Caco-2 (cell line): ENCODE measurements around the gene GOLGA7B. TPM values are rescaled to one million over a fixed set of nuclear protein-coding genes. Genes with fewer than 3 reads are reported as not detected.

Experiments used
- BruUV-seq: library from RNA; stranded (reverse); fragments of 400-500 nt; replicated peaks from 2 replicates; lab custom pipeline; 2021; lab: Mats Ljungman, UMichigan
- CTCF ChIA-PET: fragments of 300-600 bp; sonication (Branson Sonifier 250); formaldehyde crosslinking; loops from one replicate; lab custom pipeline; 2022; ENCODE audit warnings: antibody characterized with exemption; lab: Charles Lee
- POLR2A ChIA-PET: fragments of 300-600 bp; sonication (Branson Sonifier 250); formaldehyde crosslinking; loops from one replicate; lab custom pipeline; 2022; ENCODE audit warnings: antibody characterized with exemption; lab: Charles Lee
- DNase-seq, 2 experiments: peaks; one replicate each; pipeline versions ENCODE4 v3.0.0 to v3.0.0-alpha.2; 2020 to 2022
- H3K27me3 ChIP-seq: replicated peaks from 2 replicates; pipeline ENCODE4 v1.6.0; 2011; ENCODE audit warnings: low read length; ENCODE audit not compliant: control insufficient read depth, insufficient read depth
- H3K36me3 ChIP-seq: 2 replicates; pipeline ENCODE4 v1.5.1; 2011; ENCODE audit warnings: low read length; ENCODE audit not compliant: control insufficient read depth, insufficient read depth
- H3K4me1 ChIP-seq: fragments of 250-450 bp; sonication (Bioruptor Pico); 2 replicates; pipeline ENCODE4 v1.5.1; 2020; ENCODE audit warnings: mild to moderate bottlenecking
- H3K4me3 ChIP-seq: 2 replicates; pipeline ENCODE4 v1.5.1; 2011; ENCODE audit warnings: low read depth, mild to moderate bottlenecking, control low read depth, low read length
- H3K9me3 ChIP-seq: fragments of 250-450 bp; sonication (Bioruptor Pico); 2 replicates; pipeline ENCODE4 v1.5.1; 2020; ENCODE audit warnings: mild to moderate bottlenecking, moderate library complexity
- H3K27ac Mint-ChIP-seq: one replicate; pipeline ENCODE4 v1.8.0; 2022; ENCODE audit warnings: mixed read lengths; ENCODE audit not compliant: unreplicated experiment
- H3K27me3 Mint-ChIP-seq: one replicate; pipeline ENCODE4 v1.8.0; 2022; ENCODE audit warnings: mixed read lengths; ENCODE audit not compliant: insufficient read depth, unreplicated experiment
- H3K36me3 Mint-ChIP-seq: one replicate; pipeline ENCODE4 v1.8.0; 2022; ENCODE audit warnings: mild to moderate bottlenecking, mixed read lengths; ENCODE audit not compliant: insufficient read depth, unreplicated experiment
- H3K4me1 Mint-ChIP-seq: one replicate; pipeline ENCODE4 v1.8.0; 2022; ENCODE audit warnings: low read depth, mixed read lengths; ENCODE audit not compliant: unreplicated experiment
- H3K4me3 Mint-ChIP-seq: one replicate; pipeline ENCODE4 v1.8.0; 2022; ENCODE audit warnings: mild to moderate bottlenecking, moderate library complexity, mixed read lengths; ENCODE audit not compliant: unreplicated experiment
- H3K9me3 Mint-ChIP-seq: one replicate; pipeline ENCODE4 v1.8.0; 2022; ENCODE audit warnings: mixed read lengths; ENCODE audit not compliant: unreplicated experiment
- intact Hi-C: fragments of 100-400 bp; cut with micrococcal nuclease; formaldehyde crosslinking; loops from one replicate; pipeline ENCODE4 v1.10.0; 2022; ENCODE audit not compliant: unreplicated experiment
- total RNA-seq: library from RNA; stranded (reverse); gene quantifications from 2 replicates; pipeline ENCODE4 v1.2.3, GENCODE V29; 2022
- TF ChIP-seq, protein P1 (sequence below), 2 experiments: fragments of 200-600 bp in 1 of 2; IDR thresholded peaks; 1 replicate in 1 of 2; 2 replicates in 1 of 2; pipeline versions ENCODE4 v1.5.1 to v1.8.0; 2011 to 2022; ENCODE audit warnings: antibody characterized with exemption in 1 of 2, control low read depth in 1 of 2, inconsistent platforms in 1 of 2, low read depth in 1 of 2, low read length in 1 of 2, mild to moderate bottlenecking in 1 of 2, moderate library complexity in 1 of 2; ENCODE audit not compliant: insufficient read depth in 1 of 2, severe bottlenecking in 1 of 2, unreplicated experiment in 1 of 2

The GOLGA7B gene
- total RNA-seq, 1 experiment from 2014 or later = 0.36 TPM

DNA sequence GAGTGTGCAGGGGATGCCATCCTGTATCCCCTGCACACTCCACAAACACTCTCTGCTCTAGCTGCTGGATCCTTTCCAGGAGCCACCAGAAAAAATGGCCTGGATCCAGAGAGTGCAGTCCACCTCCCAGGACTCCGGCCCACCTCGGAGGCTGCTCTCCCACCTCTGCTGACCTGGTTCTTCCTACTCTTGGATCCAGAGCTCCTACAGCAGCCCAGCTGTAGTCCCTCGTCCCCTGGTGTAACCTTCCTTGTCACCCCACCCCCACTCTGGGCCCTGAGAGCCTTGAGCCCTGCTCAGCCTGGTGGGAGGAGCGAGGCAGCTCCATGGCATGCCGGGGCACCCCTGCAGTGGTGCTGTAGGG lies 54.4 kb downstream of the GOLGA7B start:
- Histone ChIP-seq H3K4me1 (no peaks in the 10 kb centered on the region), H3K27me3 (peaks cover 3% of the 10 kb centered on the region), H3K36me3 (no peaks in the 10 kb centered on the region), H3K9me3 (no peaks in the 10 kb centered on the region), H3K4me3 (no peak overlapping the region)
- POLR2A ChIA-PET = interaction anchor here (0.5 kb wide), 1 partner anchor 9 kb away, joined by 3 read pairs; no protein-coding TSS in a partner anchor
- intact Hi-C loops = no loop called here
- Mint-ChIP-seq H3K4me1 (no peaks in the 10 kb centered on the region), H3K4me3 (no peak overlapping the region), H3K27ac (no peak overlapping the region), H3K36me3 (no peaks in the 10 kb centered on the region), H3K9me3 (no peaks in the 10 kb centered on the region), H3K27me3 (peaks cover 30% of the 10 kb centered on the region)
- TF ChIP-seq, protein P1, sequence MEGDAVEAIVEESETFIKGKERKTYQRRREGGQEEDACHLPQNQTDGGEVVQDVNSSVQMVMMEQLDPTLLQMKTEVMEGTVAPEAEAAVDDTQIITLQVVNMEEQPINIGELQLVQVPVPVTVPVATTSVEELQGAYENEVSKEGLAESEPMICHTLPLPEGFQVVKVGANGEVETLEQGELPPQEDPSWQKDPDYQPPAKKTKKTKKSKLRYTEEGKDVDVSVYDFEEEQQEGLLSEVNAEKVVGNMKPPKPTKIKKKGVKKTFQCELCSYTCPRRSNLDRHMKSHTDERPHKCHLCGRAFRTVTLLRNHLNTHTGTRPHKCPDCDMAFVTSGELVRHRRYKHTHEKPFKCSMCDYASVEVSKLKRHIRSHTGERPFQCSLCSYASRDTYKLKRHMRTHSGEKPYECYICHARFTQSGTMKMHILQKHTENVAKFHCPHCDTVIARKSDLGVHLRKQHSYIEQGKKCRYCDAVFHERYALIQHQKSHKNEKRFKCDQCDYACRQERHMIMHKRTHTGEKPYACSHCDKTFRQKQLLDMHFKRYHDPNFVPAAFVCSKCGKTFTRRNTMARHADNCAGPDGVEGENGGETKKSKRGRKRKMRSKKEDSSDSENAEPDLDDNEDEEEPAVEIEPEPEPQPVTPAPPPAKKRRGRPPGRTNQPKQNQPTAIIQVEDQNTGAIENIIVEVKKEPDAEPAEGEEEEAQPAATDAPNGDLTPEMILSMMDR (IDR thresholded peaks at IDR 0.05; ENCODE audit: insufficient read depth in 1 of 2, low read depth in 1 of 2, low read length in 1 of 2, severe bottlenecking in 1 of 2, unreplicated experiment in 1 of 2) = no peak
- CTCF ChIA-PET = interaction anchor here (1.5 kb wide), 1 partner anchor 11 kb away, joined by 3 read pairs; no protein-coding TSS in a partner anchor
- DNase-seq = no peak
- no TSS peak for BruUV-seq

DNA sequence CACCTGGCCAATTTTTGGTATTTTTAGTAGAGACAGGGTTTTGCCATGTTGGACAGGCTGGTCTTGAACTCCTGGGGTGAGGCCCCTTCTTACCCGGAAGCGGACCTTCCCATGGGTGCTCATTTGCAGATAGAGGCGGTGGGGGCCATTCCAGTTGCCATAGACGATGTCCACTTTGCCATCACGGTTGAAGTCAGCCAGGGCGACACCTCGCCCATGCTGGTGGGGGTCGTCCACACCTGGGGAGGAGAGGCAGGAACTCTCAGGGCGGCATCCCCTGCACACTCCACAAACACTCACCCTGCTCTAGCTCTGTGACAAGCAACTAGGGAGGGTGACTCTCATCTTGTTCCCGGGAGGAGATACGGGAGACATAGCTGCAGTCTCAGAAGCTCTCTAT lies 54.9 kb downstream of the GOLGA7B start:
- no peaks in the 10 kb centered on the region for H3K9me3 ChIP-seq
- Mint-ChIP-seq H3K36me3 (no peaks in the 10 kb centered on the region), H3K27ac (no peak overlapping the region), H3K27me3 (peaks cover 30% of the 10 kb centered on the region), H3K4me1 (no peaks in the 10 kb centered on the region), H3K4me3 (no peak overlapping the region), H3K9me3 (no peaks in the 10 kb centered on the region)
- ChIA-PET POLR2A (no interaction called here), CTCF (interaction anchor here (0.7 kb wide), 2 partner anchors 11 to 172 kb away, joined by 4 to 7 read pairs; no protein-coding TSS in a partner anchor)
- H3K4me3 ChIP-seq = no peak overlapping the region
- no TSS peak for BruUV-seq
- intact Hi-C loops = no loop called here
- H3K36me3 ChIP-seq = no peaks in the 10 kb centered on the region
- DNase-seq = no peak
- TF ChIP-seq, protein P1 (IDR thresholded peaks at IDR 0.05; ENCODE audit: insufficient read depth in 1 of 2, low read depth in 1 of 2, low read length in 1 of 2, severe bottlenecking in 1 of 2, unreplicated experiment in 1 of 2) = no peak
- no peaks in the 10 kb centered on the region for H3K4me1 ChIP-seq
- peaks cover 3% of the 10 kb centered on the region for H3K27me3 ChIP-seq

DNA sequence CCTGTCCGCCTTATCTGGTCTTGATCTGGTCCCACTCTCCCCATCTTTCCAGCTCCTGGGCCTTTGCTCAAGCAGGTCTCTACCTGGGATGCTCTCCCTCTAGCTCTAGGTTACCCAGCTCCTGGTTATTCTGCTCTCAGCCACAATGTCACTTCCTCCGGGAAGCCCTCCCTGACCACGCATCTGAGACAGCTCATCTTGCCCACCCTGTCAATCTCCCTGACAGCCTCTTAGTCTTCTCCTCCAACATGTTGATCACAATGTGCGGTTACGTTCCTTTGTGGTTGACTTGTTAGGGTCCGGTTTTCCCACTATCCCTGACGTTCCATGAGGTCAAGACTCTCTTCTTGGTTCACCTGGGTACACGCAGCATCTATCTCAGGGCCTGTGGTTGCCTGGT lies 55.6 kb downstream of the GOLGA7B start:
- no TSS peak for BruUV-seq
- ChIA-PET CTCF (no interaction called here), POLR2A (no interaction called here)
- no peaks in the 10 kb centered on the region for H3K9me3 Mint-ChIP-seq
- H3K27me3 Mint-ChIP-seq = peaks cover 30% of the 10 kb centered on the region
- DNase-seq = no peak
- Histone ChIP-seq H3K27me3 (peaks cover 3% of the 10 kb centered on the region), H3K4me3 (no peak overlapping the region), H3K9me3 (no peaks in the 10 kb centered on the region), H3K36me3 (no peaks in the 10 kb centered on the region), H3K4me1 (no peaks in the 10 kb centered on the region)
- no peaks in the 10 kb centered on the region for H3K36me3 Mint-ChIP-seq
- H3K4me1 Mint-ChIP-seq = no peaks in the 10 kb centered on the region
- no peak overlapping the region for H3K27ac Mint-ChIP-seq
- intact Hi-C loops = no loop called here
- TF ChIP-seq, protein P1 (IDR thresholded peaks at IDR 0.05; ENCODE audit: insufficient read depth in 1 of 2, low read depth in 1 of 2, low read length in 1 of 2, severe bottlenecking in 1 of 2, unreplicated experiment in 1 of 2) = no peak
- H3K4me3 Mint-ChIP-seq = no peak overlapping the region
